ENCODE measurements around the gene CCDC15. TPM values are rescaled to one million over a fixed set of nuclear protein-coding genes. Genes with fewer than 3 reads are reported as not detected.
"Not testable (repeated sequence)": the region's sequence is repeated elsewhere in the genome, so short reads cannot be mapped to it uniquely, and the experiment has no call there.

Gene CCDC15
- total RNA-seq, 4 donors from 2014 or later: 0.10 to 0.16 TPM; not detected in 2

- H3K9me3 ChIP-seq: no peaks in the 10 kb centered on the region
- intact Hi-C loops (cut with DNase I; ENCODE audit: low total_unique reads): loop anchor here (5.0 kb wide), 5 partner anchors 77 to 332 kb away; partner anchors contain the start of genes MSANTD2, SIAE, SPA17 and TBRG1
- H3K4me3 ChIP-seq: peak overlapping the region; percentile 53 to 89 (median 79)
- no peaks in the 10 kb centered on the region for H3K36me3 ChIP-seq
- TF ChIP-seq POLR2A (IDR thresholded peaks at IDR 0.05): no peak
- in situ Hi-C loops (cut with MboI; ENCODE audit: low sequenced_read_pairs in 4 of 4): loop anchor here in 3 of 4 donors (10.0 to 25.0 kb wide), 4 partner anchors 160 to 933 kb away; partner anchors contain the start of genes TMEM218 (in 2 of the 3) and HYLS1 (in 1 of the 3)
- DNase-seq (no peak), ATAC-seq (no peak)
- H3K27ac ChIP-seq: peak overlapping the region in 3 of 4 donors; percentile 77 to 81 (median 79)
- H3K27me3 ChIP-seq: no peaks in the 10 kb centered on the region
- peaks cover 6 to 8% of the 10 kb centered on the region in 2 donors for H3K4me1 ChIP-seq
Observed at GRCh38 chr11:124954590-124954955, 571 bp downstream of the CCDC15 start.

DNA sequence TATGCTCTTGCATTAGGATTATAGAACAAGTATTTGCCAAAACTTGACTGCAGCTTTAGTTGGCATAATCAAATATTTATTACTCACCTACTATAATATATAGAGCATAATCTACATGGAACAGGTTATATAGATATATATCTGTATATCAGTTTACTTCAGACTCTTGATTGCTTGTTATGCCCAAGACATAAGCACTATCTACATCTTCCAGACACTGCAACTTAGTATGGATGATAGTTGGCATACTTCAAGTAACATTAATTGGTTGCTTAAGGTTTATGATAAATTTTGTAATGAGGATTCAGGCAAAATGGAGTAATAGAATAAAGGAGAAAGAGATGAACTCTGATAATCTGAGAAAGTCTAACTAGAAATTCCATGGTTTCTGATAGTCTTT, 1.0 kb downstream of the CCDC15 start:
- no peaks in the 10 kb centered on the region for H3K36me3 ChIP-seq
- H3K27me3 ChIP-seq: no peaks in the 10 kb centered on the region
- H3K9me3 ChIP-seq: no peaks in the 10 kb centered on the region
- no peak overlapping the region for H3K27ac ChIP-seq
- ATAC-seq (no peak), DNase-seq (no peak)
- H3K4me1 ChIP-seq: peaks cover 6 to 8% of the 10 kb centered on the region in 2 donors
- no peak for TF ChIP-seq POLR2A (IDR thresholded peaks at IDR 0.05)
- TF ChIP-seq, protein P1, sequence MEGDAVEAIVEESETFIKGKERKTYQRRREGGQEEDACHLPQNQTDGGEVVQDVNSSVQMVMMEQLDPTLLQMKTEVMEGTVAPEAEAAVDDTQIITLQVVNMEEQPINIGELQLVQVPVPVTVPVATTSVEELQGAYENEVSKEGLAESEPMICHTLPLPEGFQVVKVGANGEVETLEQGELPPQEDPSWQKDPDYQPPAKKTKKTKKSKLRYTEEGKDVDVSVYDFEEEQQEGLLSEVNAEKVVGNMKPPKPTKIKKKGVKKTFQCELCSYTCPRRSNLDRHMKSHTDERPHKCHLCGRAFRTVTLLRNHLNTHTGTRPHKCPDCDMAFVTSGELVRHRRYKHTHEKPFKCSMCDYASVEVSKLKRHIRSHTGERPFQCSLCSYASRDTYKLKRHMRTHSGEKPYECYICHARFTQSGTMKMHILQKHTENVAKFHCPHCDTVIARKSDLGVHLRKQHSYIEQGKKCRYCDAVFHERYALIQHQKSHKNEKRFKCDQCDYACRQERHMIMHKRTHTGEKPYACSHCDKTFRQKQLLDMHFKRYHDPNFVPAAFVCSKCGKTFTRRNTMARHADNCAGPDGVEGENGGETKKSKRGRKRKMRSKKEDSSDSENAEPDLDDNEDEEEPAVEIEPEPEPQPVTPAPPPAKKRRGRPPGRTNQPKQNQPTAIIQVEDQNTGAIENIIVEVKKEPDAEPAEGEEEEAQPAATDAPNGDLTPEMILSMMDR (IDR thresholded peaks at IDR 0.05 in 4 of 5, conservative IDR thresholded peaks at IDR 0.05 in 1 of 5): no peak
- in situ Hi-C loops (cut with MboI; ENCODE audit: low sequenced_read_pairs in 4 of 4): loop anchor here in 3 of 4 donors (10.0 to 25.0 kb wide), 4 partner anchors 160 to 932 kb away; partner anchors contain the start of genes TMEM218 (in 2 of the 3) and HYLS1 (in 1 of the 3)
- H3K4me3 ChIP-seq: no peak overlapping the region
- intact Hi-C loops (cut with DNase I; ENCODE audit: low total_unique reads): no loop called here

GRCh38 chr11:124961972-124962609, 8.1 kb downstream of the CCDC15 start:
- H3K27ac ChIP-seq: no peak overlapping the region
- H3K4me1 ChIP-seq: no peaks in the 10 kb centered on the region
- TF ChIP-seq, protein P1 (IDR thresholded peaks at IDR 0.05 in 4 of 5, conservative IDR thresholded peaks at IDR 0.05 in 1 of 5): peak in 4 of 5 experiments; percentile 58 to 71 (median 60)
- TF ChIP-seq POLR2A (IDR thresholded peaks at IDR 0.05): no peak
- ATAC-seq: peak; percentile 75 to 90
- no peak for DNase-seq
- in situ Hi-C loops (cut with MboI; ENCODE audit: low sequenced_read_pairs in 4 of 4): loop anchor here (10.0 to 25.0 kb wide), 4 partner anchors 175 to 925 kb away; partner anchors contain the start of gene HYLS1 (in 1 of the 4)
- no peaks in the 10 kb centered on the region for H3K27me3 ChIP-seq
- H3K36me3 ChIP-seq: no peaks in the 10 kb centered on the region
- no peaks in the 10 kb centered on the region for H3K9me3 ChIP-seq
- intact Hi-C loops (cut with DNase I; ENCODE audit: low total_unique reads): loop anchor here (2.0 to 5.0 kb wide), 4 partner anchors 179 to 490 kb away; no protein-coding TSS in a partner anchor
- H3K4me3 ChIP-seq: no peak overlapping the region

DNA sequence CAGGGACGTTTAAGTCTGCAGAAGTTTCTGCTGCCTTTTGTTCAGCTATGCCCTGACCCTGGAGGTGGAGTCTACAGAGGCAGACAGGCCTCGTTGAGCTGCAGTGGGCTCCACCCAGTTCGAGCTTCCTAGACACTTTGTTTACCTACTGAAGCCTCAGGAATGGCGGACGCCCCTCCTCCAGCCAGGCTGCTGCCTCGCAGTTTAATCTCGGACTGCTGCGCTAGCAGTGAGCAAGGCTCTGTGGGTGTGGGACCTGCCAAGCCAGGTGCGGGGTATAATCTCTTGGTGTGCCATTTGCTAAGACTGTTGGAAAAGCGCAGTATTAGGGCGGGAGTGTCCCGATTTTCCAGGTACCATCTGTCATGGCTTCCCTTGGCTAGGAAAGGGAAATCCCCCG, 14.2 kb downstream of the CCDC15 start:
- H3K36me3 ChIP-seq; H3K4me3 ChIP-seq; intact Hi-C loops (cut with DNase I; ENCODE audit: low total_unique reads); H3K4me1 ChIP-seq; ATAC-seq; DNase-seq; H3K27me3 ChIP-seq; H3K9me3 ChIP-seq; H3K27ac ChIP-seq: not testable (repeated sequence)
- in situ Hi-C loops (cut with MboI; ENCODE audit: low sequenced_read_pairs in 4 of 4): loop anchor here (10.0 to 25.0 kb wide), 4 partner anchors 169 to 919 kb away; partner anchors contain the start of gene HYLS1 (in 1 of the 4)

DNA sequence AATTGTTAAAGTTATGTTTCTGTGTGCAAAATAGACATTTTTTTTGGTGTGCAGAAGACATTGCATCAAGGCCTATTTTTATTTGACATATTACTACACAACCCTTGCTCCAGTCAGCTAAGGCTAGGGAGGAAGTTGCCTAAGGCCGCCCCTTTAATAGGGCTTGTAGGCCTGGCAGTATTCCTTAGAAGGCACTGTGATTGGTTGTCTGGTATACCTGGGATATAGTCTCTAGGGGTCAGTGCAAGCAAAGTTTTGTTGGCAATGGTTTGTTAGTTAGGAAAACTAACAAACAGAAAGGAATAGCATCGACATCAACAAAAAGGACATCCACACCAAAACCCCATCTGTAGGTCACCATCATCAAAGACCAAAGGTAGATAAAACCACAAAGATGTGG, 16.9 kb downstream of the CCDC15 start:
- no peak for DNase-seq
- H3K4me3 ChIP-seq: no peak overlapping the region
- no peaks in the 10 kb centered on the region for H3K27me3 ChIP-seq
- no peak overlapping the region for H3K27ac ChIP-seq
- in situ Hi-C loops (cut with MboI; ENCODE audit: low sequenced_read_pairs in 4 of 4): loop anchor here in 3 of 4 donors (25.0 kb wide), 3 partner anchors 166 to 916 kb away; partner anchors contain the start of gene HYLS1 (in 1 of the 3)
- intact Hi-C loops (cut with DNase I; ENCODE audit: low total_unique reads): no loop called here
- TF ChIP-seq POLR2A (IDR thresholded peaks at IDR 0.05): no peak
- TF ChIP-seq, protein P1 (IDR thresholded peaks at IDR 0.05 in 4 of 5, conservative IDR thresholded peaks at IDR 0.05 in 1 of 5): no peak
- no peaks in the 10 kb centered on the region for H3K9me3 ChIP-seq
- ATAC-seq: no peak
- H3K4me1 ChIP-seq: no peaks in the 10 kb centered on the region
- H3K36me3 ChIP-seq: no peaks in the 10 kb centered on the region
